Small intestine (tissue), 7 donors: ENCODE results near the gene ST3GAL2. TPM values are rescaled to one million over a fixed set of nuclear protein-coding genes. Genes with fewer than 3 reads are reported as not detected.

ENCODE experiments used
- DNase-seq, 2 donors: peaks; one replicate each; pipeline versions ENCODE4 v3.0.0 to v3.0.0-alpha.2; 2013
- FAIRE-seq: peaks from 2 replicates; lab custom pipeline; 2012; peaks lifted over from hg19 to GRCh38; lab: Jason Lieb, UNC
- H3K27ac ChIP-seq, 3 donors: one replicate each; pipeline ENCODE4 v1.5.1; 2013; ENCODE audit warnings: low read length in 2 of 3, mild to moderate bottlenecking in 2 of 3, control low read depth in 1 of 3, inconsistent platforms in 1 of 3, low read depth in 1 of 3, moderate library complexity in 1 of 3
- H3K27me3 ChIP-seq, 3 donors: one replicate each; pipeline ENCODE4 v1.6.1; 2013; ENCODE audit warnings: low read length in 3 of 3, inconsistent platforms in 1 of 3; ENCODE audit not compliant: control insufficient read depth in 3 of 3, insufficient read depth in 3 of 3
- H3K36me3 ChIP-seq, 3 donors: one replicate each; pipeline ENCODE4 v1.6.1; 2013; ENCODE audit warnings: low read length in 3 of 3, inconsistent platforms in 1 of 3, low read depth in 1 of 3, mild to moderate bottlenecking in 1 of 3, moderate library complexity in 1 of 3; ENCODE audit not compliant: control insufficient read depth in 3 of 3, insufficient read depth in 2 of 3
- H3K4me1 ChIP-seq, 3 donors: one replicate each; pipeline ENCODE4 v1.6.1; 2013; ENCODE audit warnings: low read length in 2 of 3, inconsistent platforms in 1 of 3, low read depth in 1 of 3, mild to moderate bottlenecking in 1 of 3, moderate library complexity in 1 of 3; ENCODE audit not compliant: control insufficient read depth in 3 of 3, insufficient read depth in 2 of 3
- H3K4me3 ChIP-seq, 3 donors: one replicate each; pipeline ENCODE4 v1.5.1; 2013; ENCODE audit warnings: low read length in 3 of 3, control low read depth in 1 of 3, inconsistent platforms in 1 of 3, low read depth in 1 of 3, mild to moderate bottlenecking in 1 of 3, moderate library complexity in 1 of 3
- H3K9me3 ChIP-seq, 2 donors: one replicate each; pipeline ENCODE4 v1.6.1; 2013; ENCODE audit warnings: low read depth in 1 of 2, low read length in 1 of 2; ENCODE audit not compliant: control insufficient read depth in 2 of 2, insufficient read depth in 1 of 2
- WGBS, 3 donors: extraction: QIAGEN DNeasy Blood & Tissue Kit; methylation state at CpG; one replicate each; pipeline ENCODE4 v1.1.7; 2013; 5-methylcytosine and 5-hydroxymethylcytosine counted together
- polyA plus RNA-seq, 4 donors: library from polyadenylated mRNA; stranded (reverse) in 3 of 4; unstranded in 1 of 4; fragments of 200-250 nt in 3 of 4; fragments of 120-200 nt in 1 of 4; gene quantifications; one replicate each; pipeline versions ENCODE4 v1.2.1 to v1.2.3, GENCODE V29; 2013
- donor health status: healthy with polysubstance abuse.
- donor health status: control.
- donor health status: control.
- donor health status: Bipolar disorder and iron deficiency.
- donor health status: healthy.

The ST3GAL2 gene
- polyA plus RNA-seq, 4 donors = 5.6 to 16.3 (median 8.4) TPM

DNA sequence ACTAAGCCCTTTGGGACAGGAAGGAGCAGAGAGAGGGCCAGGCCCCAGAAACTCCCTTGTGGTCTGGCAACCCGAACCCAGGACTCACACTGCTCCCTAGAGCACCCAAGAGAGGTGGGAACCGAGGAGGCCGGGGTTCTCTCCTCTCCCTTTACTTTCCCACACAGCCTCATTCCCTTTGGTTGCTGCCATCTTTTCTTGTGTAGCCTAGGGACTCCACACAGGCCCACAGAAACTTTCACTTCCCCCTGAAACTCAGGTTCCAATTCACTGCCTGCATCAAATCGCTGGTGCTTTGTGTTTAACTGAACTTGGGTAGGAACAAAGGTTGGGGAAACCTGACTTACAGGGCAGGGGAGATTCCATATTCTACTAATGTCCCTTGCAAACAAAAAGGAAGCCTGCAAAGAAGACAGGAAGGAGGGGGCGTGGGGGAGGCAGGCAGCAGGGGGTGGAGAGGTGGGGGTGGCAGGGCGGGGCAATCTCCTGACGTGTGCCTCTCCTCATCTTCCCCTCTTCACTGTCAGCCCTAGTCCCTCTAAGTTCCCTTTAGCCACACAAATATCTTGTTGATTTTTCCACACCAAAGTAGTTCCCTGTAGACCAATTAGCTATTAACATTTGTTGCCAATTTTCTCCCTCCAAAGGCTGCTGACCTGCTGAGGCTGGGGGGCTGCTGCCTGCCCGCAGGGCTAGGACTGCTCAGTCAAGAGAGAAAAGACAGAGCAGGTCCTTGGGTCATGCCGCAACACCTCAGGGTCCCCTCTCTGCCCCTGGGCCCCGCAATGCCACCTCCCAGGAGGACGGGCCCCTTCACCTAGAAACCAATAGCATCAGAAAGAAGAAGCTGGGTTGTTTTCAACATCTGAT, 8.0 kb downstream of the ST3GAL2 start:
- H3K4me3 ChIP-seq = no peak overlapping the region
- FAIRE-seq = no peak
- no peaks in the 10 kb centered on the region for H3K9me3 ChIP-seq
- WGBS, 3 donors = 43 to 59% (median 51%) methylated on average over 11 of the region's 11 CpGs
- no peaks in the 10 kb centered on the region for H3K27me3 ChIP-seq
- peaks cover 0 to 58% (median 0%) of the 10 kb centered on the region in 3 donors for H3K36me3 ChIP-seq
- H3K27ac ChIP-seq = peak overlapping the region; percentile 47 to 91 (median 69)
- peaks cover 11 to 78% (median 38%) of the 10 kb centered on the region in 3 donors for H3K4me1 ChIP-seq
- DNase-seq = peak; percentile 33 to 58

- H3K4me1 ChIP-seq = peaks cover 11 to 77% (median 38%) of the 10 kb centered on the region in 3 donors
- H3K9me3 ChIP-seq = no peaks in the 10 kb centered on the region
- H3K27ac ChIP-seq = peak overlapping the region; percentile 47 to 91 (median 69)
- H3K4me3 ChIP-seq = no peak overlapping the region
- no peaks in the 10 kb centered on the region for H3K27me3 ChIP-seq
- WGBS, 3 donors = 70 to 78% (median 72%) methylated on average over 5 of the region's 5 CpGs
- no peak for FAIRE-seq
- peak in 1 of 2 donors; percentile 25 for DNase-seq
- H3K36me3 ChIP-seq = peaks cover 0 to 65% (median 0%) of the 10 kb centered on the region in 3 donors
Measured at GRCh38 chr16:70429888-70430666, 8.8 kb downstream of the ST3GAL2 start.

DNA sequence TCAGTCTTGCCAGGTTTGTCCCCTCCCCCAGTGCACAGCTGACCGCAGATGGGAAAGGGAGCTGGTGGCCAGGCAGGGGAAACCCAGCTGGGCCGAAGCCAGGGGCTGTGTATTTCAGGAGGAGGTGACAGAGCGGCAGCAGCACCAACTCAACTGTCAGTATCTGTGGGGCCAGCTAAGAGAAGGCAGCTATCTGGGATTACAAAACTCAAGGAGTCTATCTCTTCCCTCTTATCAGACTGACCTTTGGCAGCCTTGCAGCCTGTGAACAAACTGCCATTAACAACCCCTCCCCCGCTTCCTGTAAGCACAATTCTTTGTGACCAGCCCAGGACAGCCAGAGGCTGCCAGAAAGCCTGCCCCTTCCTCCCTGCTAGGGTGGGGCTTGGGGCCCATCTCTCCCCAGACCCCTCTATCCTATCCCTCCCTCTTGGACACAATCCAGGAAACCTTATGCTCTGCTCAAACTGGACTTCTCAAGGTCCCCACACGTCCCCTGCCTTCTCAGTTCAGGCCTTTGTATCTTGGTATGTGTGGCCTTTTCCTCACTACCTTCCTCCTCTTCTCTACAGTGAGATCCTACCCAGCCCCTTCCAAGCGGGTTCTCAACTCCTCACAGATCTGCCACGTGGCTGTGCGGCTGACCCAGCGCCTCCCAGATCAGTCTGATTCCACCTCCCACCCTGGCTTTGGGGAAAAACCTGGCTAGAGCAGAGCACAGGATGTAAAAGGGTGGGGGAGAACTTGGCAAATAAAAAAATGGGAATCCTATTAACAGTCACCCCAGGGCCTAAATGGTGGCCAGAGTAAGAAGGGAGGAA, 10.5 kb downstream of the ST3GAL2 start:
- no peak overlapping the region for H3K4me3 ChIP-seq
- H3K27ac ChIP-seq = peak overlapping the region; percentile 70 to 96 (median 91)
- DNase-seq = peak; percentile 98 to 99
- H3K27me3 ChIP-seq = no peaks in the 10 kb centered on the region
- no peak for FAIRE-seq
- WGBS, 3 donors = 10 to 16% (median 12%) methylated on average over 9 of the region's 9 CpGs
- peaks cover 11 to 63% (median 38%) of the 10 kb centered on the region in 3 donors for H3K4me1 ChIP-seq
- H3K36me3 ChIP-seq = peaks cover 0 to 64% (median 0%) of the 10 kb centered on the region in 3 donors
- H3K9me3 ChIP-seq = no peaks in the 10 kb centered on the region

- DNase-seq (no peak), FAIRE-seq (no peak)
- Histone ChIP-seq H3K27me3 (no peaks in the 10 kb centered on the region), H3K9me3 (no peaks in the 10 kb centered on the region), H3K27ac (peak overlapping the region; percentile 70 to 96 (median 91)), H3K4me1 (peaks cover 14 to 63% (median 35%) of the 10 kb centered on the region in 3 donors), H3K36me3 (peaks cover 0 to 65% (median 0%) of the 10 kb centered on the region in 3 donors), H3K4me3 (no peak overlapping the region)
- WGBS, 3 donors = 34 to 47% (median 42%) methylated on average over 4 of the region's 4 CpGs
Measured at GRCh38 chr16:70427786-70428177, 11.1 kb downstream of the ST3GAL2 start.

GRCh38 chr16:70422543-70422942, 16.4 kb downstream of the ST3GAL2 start:
- Histone ChIP-seq H3K4me1 (peaks cover 18 to 59% (median 28%) of the 10 kb centered on the region in 3 donors), H3K36me3 (peaks cover 0 to 87% (median 2%) of the 10 kb centered on the region in 3 donors), H3K4me3 (no peak overlapping the region), H3K27ac (peak overlapping the region; percentile 0 to 92 (median 41)), H3K27me3 (no peaks in the 10 kb centered on the region), H3K9me3 (no peaks in the 10 kb centered on the region)
- WGBS, 3 donors = 56 to 83% (median 67%) methylated on average over 4 of the region's 4 CpGs
- DNase-seq = peak in 1 of 2 donors; percentile 58
- no peak for FAIRE-seq

DNA sequence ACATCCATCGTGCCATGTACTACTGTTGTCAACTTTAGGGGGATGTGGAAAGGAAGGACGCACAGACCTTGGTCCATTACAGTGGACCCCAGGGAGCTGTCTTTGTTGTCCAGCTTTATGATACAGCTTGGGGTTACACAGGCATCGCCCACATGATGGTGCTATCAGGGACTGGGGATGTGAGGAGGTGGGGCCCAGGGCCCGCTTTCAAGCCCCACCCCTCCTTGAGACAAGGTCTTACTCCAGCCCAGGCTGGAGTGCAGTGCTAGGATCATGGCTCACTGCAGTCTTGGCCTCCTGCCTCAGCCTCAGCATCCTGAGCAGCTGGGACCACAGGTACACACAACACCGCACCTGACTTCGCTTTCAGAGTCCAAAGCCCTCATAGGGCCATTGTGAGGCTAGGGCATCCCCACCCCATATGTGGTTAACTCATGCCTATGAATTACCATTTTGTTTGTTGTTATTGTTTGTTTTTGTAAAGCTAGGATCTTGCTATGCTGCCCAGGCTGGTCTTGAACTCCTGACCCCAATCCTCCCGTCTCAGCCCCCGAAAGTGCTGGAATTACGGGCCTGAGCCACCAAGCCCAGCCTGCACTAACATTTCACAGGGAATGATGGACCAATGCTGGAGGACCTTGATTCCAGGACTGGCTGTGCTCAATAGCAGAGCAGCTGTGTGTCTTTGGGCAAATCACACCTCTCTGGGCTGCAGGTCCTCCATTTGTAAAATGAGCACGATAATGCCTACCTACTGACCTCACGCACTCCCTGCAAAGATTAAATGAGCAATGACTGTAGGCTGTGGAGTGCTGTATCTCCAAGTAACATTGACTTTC, 17.2 kb downstream of the ST3GAL2 start:
- H3K4me1 ChIP-seq = peaks cover 18 to 55% (median 29%) of the 10 kb centered on the region in 3 donors
- H3K4me3 ChIP-seq = no peak overlapping the region
- WGBS, 3 donors = 88 to 89% (median 89%) methylated on average over 11 of the region's 11 CpGs
- H3K36me3 ChIP-seq = peaks cover 0 to 86% (median 2%) of the 10 kb centered on the region in 3 donors
- peak in 1 of 2 donors; percentile 52 for DNase-seq
- H3K27me3 ChIP-seq = no peaks in the 10 kb centered on the region
- no peak for FAIRE-seq
- no peaks in the 10 kb centered on the region for H3K9me3 ChIP-seq
- H3K27ac ChIP-seq = peak overlapping the region in 2 of 3 donors; percentile 70 to 92

DNA sequence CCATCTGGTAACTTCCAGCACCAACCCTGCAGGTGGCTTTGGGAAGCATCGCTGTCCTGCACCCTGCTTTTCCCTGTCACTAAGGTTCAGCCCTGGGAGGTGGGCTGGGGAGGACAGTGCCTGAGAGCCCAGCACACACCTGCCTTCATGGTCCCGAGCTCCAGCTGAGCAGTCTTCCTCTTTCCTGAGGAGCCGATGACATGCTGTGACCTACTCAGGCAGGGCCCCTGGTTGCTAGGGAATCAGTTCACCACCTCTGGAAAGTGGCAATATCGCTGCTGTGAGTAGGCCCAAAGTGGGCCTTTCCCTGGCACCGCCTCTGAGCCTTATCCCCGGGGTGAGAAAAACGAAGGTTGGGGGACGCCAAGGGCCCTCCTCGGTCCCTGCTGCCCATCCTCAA, 17.9 kb downstream of the ST3GAL2 start:
- Histone ChIP-seq H3K4me3 (no peak overlapping the region), H3K27me3 (no peaks in the 10 kb centered on the region), H3K4me1 (peaks cover 18 to 58% (median 29%) of the 10 kb centered on the region in 3 donors), H3K36me3 (peaks cover 0 to 83% (median 2%) of the 10 kb centered on the region in 3 donors), H3K27ac (peak overlapping the region in 2 of 3 donors; percentile 70 to 92), H3K9me3 (no peaks in the 10 kb centered on the region)
- DNase-seq = no peak
- 84 to 89% (median 87%) methylated on average over 9 of the region's 9 CpGs for WGBS, 3 donors
- no peak for FAIRE-seq
